Tibial nerve (tissue), 3 donors: Measurements from ENCODE around the gene EYS.

Experiments used
- CTCF ChIP-seq, 5 experiments: fragments of 200-600 bp in 3 of 5; fragments of 450-650 bp in 2 of 5; sonication (generic) in 3 of 5; IDR thresholded peaks; one replicate each; pipeline ENCODE4 v1.5.1; 2016 to 2019; ENCODE audit warnings: antibody characterized with exemption in 5 of 5, mild to moderate bottlenecking in 3 of 5, moderate library complexity in 2 of 5
- POLR2A ChIP-seq, 2 donors: fragments of 450-650 bp; IDR thresholded peaks; one replicate each; pipeline ENCODE4 v1.6.1; 2017; ENCODE audit warnings: antibody characterized with exemption in 2 of 2, mild to moderate bottlenecking in 2 of 2, moderate library complexity in 2 of 2

GRCh38 chr6:64715624-64716023 is 991.4 kb downstream of the EYS start:
- TF ChIP-seq CTCF (IDR thresholded peaks at IDR 0.05) (no peak), POLR2A (IDR thresholded peaks at IDR 0.05) (no peak)
